ENCODE results near the gene NTN1. TPM values are rescaled to one million over a fixed set of nuclear protein-coding genes. Genes with fewer than 3 reads are reported as not detected.

Gene NTN1
- total and polyA plus RNA-seq, 9 donors, result 0.28 to 12.5 (median 1.8) TPM

DNA sequence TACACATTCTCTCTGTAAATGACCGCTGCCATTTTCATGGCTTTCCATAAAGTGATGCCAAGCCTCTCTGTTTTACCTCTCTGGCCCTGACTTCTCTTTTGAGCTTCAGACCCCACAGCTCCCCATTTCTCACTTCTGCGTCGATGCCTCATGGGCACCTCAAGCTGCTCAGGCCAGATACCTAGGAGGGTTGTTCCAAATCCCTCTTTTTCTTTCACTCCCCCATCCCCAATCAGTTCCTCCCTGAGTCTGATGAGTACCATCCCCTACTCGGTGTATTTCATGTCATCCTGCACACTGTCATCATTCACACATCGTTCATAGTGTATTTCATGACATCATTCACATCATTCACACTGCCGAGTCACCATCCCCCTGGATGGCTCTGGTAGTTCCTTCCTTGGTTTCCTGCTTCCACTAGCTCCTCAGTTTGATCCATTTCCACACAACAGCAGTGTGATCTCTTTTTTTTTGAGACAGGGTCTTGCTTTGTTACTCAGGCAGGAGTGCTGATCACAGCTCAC is 43.1 kb downstream of the NTN1 start:
- intact Hi-C loops (cut with DNase I), result no loop called here
- Histone ChIP-seq H3K36me3 (no peaks in the 10 kb centered on the region), H3K9me3 (no peaks in the 10 kb centered on the region), H3K4me3 (no peak overlapping the region), H3K4me1 (ENCODE audit: insufficient read depth) (no peaks in the 10 kb centered on the region), H3K27me3 (no peaks in the 10 kb centered on the region), H3K27ac (no peak overlapping the region)
- TF ChIP-seq POLR2A (IDR thresholded peaks at IDR 0.05) (no peak), EP300 (IDR thresholded peaks at IDR 0.05) (no peak)
- TF ChIP-seq, protein P1, sequence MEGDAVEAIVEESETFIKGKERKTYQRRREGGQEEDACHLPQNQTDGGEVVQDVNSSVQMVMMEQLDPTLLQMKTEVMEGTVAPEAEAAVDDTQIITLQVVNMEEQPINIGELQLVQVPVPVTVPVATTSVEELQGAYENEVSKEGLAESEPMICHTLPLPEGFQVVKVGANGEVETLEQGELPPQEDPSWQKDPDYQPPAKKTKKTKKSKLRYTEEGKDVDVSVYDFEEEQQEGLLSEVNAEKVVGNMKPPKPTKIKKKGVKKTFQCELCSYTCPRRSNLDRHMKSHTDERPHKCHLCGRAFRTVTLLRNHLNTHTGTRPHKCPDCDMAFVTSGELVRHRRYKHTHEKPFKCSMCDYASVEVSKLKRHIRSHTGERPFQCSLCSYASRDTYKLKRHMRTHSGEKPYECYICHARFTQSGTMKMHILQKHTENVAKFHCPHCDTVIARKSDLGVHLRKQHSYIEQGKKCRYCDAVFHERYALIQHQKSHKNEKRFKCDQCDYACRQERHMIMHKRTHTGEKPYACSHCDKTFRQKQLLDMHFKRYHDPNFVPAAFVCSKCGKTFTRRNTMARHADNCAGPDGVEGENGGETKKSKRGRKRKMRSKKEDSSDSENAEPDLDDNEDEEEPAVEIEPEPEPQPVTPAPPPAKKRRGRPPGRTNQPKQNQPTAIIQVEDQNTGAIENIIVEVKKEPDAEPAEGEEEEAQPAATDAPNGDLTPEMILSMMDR (IDR thresholded peaks at IDR 0.05), result no peak
- no peak for DNase-seq
- 90 to 92% (median 91%) methylated on average over 6 of the region's 6 CpGs for WGBS, 3 donors

DNA sequence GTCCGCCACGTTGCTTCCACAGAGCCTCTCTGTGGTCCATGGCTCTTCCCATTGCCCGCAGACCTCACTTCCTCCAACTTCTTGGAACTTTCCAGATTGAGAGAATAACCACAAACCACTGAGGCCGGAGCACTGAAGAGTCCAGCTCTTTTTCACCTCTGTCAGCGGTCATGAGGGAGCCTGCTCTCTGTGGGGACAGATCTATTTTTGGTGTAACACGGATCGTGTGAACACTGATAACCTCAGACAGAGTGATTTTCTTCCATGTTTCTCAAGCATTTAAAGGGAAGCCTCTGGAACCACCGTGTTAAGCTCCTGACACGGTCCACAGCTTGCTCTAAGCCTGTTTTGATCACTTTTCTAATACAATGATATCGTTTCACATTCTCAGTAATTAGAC is 49.7 kb downstream of the NTN1 start:
- DNase-seq, result no peak
- intact Hi-C loops (cut with DNase I), result no loop called here
- 76 to 81% (median 79%) methylated on average over 10 of the region's 10 CpGs for WGBS, 3 donors
- Histone ChIP-seq H3K4me1 (ENCODE audit: insufficient read depth) (peaks cover 3% of the 10 kb centered on the region), H3K9me3 (no peaks in the 10 kb centered on the region), H3K36me3 (no peaks in the 10 kb centered on the region), H3K4me3 (no peak overlapping the region), H3K27ac (no peak overlapping the region), H3K27me3 (no peaks in the 10 kb centered on the region)
- TF ChIP-seq EP300 (IDR thresholded peaks at IDR 0.05), result no peak
- TF ChIP-seq POLR2A (IDR thresholded peaks at IDR 0.05), result no peak
- TF ChIP-seq, protein P1 (IDR thresholded peaks at IDR 0.05), result no peak

DNA sequence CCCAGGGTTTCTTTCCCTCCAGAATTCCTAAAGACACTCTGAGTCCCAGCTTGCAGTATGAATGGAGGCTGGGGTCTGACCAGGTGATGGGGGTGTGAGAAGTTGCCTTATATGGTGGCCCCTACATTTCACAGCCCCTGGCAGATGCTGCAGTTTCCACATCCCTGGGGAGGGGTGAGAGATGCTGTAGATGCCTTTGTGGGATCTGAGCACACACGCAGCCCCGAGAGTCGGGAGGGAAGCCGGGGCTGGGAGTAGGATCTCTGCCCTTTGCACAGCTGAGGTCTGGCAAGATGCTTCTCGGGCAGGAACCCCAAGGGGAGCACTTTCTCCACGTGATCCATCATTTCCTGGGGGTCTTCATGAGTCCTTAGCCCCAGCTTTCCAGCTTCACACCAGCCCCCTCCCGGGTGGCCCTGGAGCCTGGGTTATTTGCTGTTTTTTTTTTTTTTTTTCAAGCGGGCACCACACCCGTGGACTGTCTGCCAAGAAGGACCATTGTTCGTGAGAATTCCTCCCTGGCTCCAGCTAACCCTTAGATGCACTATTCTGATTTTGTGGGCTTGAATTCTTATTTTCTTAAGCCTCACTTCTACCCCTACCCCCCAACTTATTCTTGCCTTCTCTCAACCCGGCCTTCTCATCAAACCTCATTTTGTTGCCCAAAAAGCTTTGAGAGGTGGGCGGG is 50.6 kb downstream of the NTN1 start:
- no peaks in the 10 kb centered on the region for H3K36me3 ChIP-seq
- no peak overlapping the region for H3K27ac ChIP-seq
- H3K4me3 ChIP-seq, result no peak overlapping the region
- H3K27me3 ChIP-seq, result no peaks in the 10 kb centered on the region
- H3K9me3 ChIP-seq, result no peaks in the 10 kb centered on the region
- no peak for DNase-seq
- intact Hi-C loops (cut with DNase I), result no loop called here
- TF ChIP-seq, protein P1 (IDR thresholded peaks at IDR 0.05), result no peak
- H3K4me1 ChIP-seq (ENCODE audit: insufficient read depth), result peaks cover 3% of the 10 kb centered on the region
- 32 to 42% (median 39%) methylated on average over 12 of the region's 12 CpGs for WGBS, 3 donors

DNA sequence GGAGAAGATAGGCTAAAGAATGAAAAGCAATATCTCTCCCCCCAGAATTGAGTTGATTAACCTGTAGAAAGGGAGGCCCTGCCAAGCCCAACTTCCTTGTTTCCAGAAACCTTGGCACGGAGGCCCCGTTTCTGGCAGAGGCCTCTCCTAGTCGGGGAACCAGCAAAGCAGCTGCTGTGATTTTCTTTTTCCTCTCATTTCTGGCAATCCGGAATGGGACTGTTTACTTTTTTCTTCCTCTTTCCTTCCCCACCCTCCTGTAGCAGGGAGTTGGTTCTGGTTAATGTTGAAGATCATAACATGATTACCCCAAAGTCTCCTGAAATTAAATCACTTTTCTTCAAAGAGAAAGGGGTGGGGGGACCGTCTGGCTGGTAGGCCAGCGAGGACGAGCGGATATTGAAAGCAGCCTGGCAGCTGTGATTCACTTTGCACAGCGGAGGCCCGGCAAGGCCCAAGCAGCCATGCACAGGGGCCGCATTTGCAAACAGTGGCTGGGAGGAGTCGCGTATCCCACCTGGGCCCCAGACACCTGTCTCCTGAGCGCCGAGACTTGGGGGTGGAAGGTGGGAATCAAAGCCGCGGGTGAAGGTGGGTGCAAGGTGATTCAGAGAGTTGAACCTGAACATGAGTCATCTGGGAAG is 51.5 kb downstream of the NTN1 start:
- DNase-seq, result peak; percentile 19 to 64 (median 46)
- Histone ChIP-seq H3K9me3 (no peaks in the 10 kb centered on the region), H3K27ac (no peak overlapping the region), H3K27me3 (no peaks in the 10 kb centered on the region), H3K4me1 (ENCODE audit: insufficient read depth) (peaks cover 3% of the 10 kb centered on the region), H3K36me3 (no peaks in the 10 kb centered on the region), H3K4me3 (no peak overlapping the region)
- WGBS, 3 donors, result 15 to 27% (median 22%) methylated on average over 17 of the region's 17 CpGs
- TF ChIP-seq, protein P1 (IDR thresholded peaks at IDR 0.05), result no peak
- TF ChIP-seq POLR2A (IDR thresholded peaks at IDR 0.05) (no peak), EP300 (IDR thresholded peaks at IDR 0.05) (no peak)
- intact Hi-C loops (cut with DNase I), result no loop called here

Data from ovary (tissue), 9 donors.